Kidney capillary endothelial cell (primary cell): ENCODE measurements around the gene CTNNA2.

Experiments
- DNase-seq: peaks from one replicate; pipeline ENCODE4 v3.0.0-alpha.2; 2018; ENCODE audit warnings: low spot score

The CTNNA2 gene

DNA sequence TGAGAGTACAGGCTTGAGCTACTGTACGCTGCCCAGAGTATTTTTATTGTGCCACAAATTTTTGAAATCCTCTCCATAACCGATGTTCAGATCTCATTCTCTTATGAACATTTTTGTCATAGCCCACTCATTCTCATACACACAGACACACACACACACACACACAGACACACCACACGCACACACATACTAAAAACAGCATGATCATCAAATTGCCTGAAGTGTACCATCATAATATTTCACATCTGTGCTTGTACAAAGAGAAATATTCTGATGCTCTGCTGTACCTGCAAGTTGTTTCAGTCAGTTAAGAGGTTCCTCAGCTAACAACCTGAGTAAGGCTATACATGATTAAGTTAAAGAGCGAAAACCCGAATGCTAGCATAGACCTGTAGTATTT is 696.6 kb downstream of the CTNNA2 start:
- no peak for DNase-seq

DNA sequence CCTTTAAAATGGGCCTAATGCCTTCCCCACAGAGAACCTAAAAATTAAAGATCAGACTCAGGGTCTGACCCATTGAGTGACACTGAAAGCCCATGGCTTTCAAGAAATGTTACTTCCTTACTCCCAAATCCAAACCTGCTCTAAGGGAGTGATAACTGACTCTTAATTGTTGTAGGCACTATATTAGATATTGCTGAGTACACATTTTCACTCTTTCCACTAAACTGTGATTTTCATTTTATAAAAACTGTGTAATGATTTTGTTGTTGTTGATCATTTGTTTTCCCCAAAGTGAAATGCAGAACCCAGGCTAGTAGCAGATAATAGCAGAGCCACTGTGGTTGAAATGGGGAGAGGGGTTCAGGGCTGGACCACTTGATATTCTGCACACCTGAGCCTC is 704.6 kb downstream of the CTNNA2 start:
- DNase-seq = no peak

DNA sequence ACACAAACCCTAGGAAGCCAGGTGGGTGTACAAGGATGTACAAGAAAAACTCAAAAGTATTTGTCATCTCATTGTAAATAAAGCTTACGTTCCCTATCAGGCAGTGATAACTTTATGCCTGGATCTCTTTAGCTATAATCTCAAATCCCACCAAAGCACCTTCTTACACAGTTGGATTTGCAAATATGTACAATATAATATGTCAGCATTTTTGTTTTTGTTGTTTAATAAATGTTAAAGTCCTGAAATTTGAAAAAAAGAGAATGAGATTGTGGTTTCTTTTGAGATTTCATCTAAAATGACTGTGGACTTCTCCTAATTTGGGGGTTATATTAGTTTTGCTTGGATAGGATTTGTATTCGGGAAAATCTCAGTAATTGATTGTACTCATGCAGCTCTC is 709.8 kb downstream of the CTNNA2 start:
- no peak for DNase-seq

DNA sequence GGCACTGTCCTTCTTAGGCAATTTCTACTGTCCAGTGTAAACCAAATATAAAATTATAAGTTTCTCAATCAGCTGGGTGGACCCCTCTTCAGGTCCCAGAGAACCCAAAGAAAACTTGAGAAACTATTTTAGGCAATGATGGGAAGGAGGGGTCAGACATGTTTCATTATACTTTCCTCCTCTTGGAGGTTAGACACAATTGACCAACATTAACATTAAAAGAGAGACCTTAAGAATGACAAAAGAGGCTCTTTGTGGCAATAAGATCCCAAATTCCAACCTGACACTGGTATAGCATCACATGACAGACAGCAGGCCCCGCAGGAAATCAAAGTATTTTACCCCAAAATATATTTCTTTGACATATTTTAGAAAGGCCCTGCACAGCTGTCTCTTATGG is 718.6 kb downstream of the CTNNA2 start:
- no peak for DNase-seq

DNA sequence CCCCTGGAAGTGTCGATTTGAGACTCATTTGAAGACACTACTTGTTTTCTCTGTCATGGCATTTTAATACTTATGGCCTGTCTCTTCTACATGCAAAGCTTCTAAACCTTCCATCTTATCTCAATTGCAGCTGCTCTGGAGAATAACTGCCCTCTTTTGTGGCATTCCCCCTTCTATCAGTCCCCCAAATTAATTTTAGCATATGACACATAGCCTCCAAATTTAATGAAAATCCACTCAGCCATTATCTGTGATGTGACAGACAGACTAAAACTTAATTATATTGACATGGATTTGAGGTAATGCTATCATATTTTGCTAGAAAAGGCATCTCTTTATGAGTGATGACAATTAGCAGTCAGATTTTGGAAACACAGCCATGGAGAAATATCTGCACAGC is 720.5 kb downstream of the CTNNA2 start:
- no peak for DNase-seq

DNA sequence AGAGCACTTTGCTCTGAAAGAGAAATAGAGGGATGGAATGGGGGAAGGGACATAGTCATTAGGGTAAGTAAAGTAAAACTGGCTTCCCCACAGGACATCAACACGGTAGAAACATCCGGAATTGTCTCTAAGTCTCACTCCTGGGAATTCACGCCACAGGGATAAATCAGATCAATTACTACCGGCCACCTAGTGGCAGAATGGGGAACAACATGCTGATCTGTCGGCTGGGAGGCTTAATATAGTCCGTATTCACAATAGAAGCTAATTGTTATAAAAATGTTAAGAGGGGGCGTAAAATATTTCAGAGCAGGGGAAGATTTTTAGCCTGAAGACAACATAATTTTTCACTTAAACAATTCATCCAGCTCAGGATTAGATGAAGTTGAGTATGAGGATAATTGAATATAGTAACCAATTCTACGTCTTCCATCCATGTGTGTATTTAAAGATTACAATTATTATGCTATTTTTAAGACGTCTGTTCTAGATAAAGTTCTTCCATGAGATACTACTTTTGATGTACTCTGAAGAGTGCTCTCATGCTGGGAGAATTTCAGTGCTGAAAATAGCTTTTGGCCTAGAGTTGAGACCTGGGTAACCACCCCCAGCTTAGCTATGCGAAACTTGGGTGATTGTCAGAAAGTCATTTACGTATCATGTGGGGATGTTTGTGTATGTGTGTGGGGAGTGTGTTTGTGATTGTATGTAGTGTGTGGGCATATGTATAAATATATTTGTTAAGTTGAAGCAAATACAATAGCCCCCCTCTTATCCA is 726.0 kb downstream of the CTNNA2 start:
- peak; percentile 13 for DNase-seq

DNA sequence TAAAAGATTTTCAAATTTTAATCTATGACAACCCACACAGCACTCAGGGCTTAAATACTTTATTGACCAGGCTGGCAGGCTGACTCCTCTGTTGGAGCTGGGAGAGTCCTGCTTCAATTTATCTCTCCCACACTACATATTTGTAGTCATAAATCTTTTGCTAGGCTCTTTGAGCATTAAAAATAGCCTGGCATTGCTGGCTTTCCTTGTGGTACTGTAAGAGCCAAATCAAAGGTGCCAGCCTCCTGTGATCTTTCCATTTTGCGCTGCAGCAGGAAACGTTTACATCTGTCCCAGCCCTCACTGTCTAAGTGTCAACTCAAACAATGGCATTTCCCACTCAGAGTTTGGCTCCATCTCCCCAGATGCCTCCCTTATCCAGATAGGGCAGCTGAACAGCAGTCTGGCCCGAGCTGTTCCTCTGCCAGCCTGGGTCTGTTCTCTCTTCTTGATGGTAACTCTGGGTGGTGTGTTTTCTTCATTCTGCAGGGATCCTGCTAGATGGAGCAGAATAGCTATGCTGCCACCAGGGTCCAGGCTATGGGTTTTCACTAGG is 729.6 kb downstream of the CTNNA2 start:
- DNase-seq = no peak

DNA sequence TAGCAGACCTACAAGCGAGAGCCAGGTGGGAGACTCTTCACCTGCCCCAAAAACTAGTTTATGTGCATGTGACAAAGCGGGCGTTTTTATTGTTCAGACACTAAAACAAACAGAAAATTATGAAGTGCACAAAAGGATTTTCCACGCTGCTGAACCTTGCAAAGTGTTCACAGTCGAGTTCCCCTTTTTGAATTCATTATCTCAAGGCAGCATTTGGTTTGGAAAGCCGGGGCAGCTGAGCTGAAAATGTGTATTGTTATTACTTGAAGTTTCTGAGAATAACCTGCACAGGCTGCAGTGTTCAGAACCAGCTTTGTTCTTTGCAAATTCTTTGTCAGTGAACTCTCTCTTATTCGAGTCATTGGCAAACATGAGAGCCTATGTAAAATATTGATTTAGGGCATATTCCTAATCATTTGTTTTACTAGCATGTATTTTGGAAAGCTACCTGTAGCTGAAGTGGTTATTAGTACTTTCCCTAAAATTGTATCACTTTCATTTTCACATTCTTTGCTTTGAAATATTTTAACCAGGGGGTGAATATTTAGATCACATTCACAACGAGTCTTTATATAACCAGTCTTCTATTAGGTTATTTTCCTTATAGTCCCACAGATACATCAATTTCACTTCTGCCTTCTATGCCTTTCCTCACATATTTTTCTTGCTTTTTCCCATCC is 732.2 kb downstream of the CTNNA2 start:
- DNase-seq = no peak

DNA sequence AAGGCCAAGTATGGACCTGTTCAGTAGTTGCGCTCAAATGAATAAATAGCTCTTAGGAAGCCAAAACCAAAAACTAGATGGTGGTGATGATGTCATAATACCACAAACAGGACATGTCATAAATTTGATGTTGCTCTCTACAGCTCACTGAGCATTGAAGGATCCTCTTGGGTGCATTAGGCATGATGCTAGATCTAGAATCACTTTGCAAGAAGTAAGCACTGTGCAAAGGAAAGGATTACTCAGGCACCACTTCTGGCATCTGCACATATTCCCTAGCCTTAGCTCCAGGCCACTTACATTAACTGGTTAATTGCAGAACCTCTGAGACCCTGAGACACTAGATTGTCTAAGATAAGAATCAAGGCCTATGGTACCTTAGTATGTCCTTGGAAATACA is 733.7 kb downstream of the CTNNA2 start:
- no peak for DNase-seq

DNA sequence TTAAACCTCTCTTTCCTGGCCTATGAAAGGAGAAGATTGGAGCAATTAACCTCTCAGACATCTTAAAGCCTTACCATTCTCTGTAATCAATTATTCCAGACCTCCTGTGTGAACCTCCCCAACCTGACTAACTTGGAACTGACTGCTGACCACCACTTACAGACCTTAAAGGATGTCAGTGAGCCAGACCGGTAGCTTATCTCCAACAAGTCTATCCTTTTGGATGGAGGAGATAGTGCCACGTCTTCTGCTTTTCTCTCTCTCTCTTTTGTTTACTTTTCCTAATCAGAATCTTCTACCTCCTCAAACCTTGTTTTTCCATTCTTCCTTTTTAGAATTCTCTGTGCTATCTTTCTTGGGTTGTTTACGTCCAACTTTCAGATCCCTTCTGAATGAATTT is 734.5 kb downstream of the CTNNA2 start:
- no peak for DNase-seq

DNA sequence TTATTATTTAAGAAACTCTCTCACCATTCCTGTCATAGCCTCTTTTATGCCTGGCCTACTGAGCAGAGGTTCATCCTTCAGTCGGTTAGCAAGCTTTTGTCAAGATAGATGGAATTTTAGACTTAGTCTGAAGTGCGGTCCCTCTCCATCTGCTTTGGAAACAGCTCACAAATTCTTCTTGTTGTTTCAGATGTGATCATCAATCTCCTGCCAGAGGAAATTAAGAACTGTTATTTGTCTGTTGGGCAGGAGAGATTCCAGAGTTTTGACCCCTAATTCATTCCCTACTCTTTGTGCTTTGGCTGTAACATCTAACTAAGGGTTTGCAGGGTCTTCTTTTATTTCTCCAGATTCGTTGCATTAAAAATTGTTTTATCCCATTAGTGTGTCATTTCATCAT is 735.3 kb downstream of the CTNNA2 start:
- DNase-seq = no peak

DNA sequence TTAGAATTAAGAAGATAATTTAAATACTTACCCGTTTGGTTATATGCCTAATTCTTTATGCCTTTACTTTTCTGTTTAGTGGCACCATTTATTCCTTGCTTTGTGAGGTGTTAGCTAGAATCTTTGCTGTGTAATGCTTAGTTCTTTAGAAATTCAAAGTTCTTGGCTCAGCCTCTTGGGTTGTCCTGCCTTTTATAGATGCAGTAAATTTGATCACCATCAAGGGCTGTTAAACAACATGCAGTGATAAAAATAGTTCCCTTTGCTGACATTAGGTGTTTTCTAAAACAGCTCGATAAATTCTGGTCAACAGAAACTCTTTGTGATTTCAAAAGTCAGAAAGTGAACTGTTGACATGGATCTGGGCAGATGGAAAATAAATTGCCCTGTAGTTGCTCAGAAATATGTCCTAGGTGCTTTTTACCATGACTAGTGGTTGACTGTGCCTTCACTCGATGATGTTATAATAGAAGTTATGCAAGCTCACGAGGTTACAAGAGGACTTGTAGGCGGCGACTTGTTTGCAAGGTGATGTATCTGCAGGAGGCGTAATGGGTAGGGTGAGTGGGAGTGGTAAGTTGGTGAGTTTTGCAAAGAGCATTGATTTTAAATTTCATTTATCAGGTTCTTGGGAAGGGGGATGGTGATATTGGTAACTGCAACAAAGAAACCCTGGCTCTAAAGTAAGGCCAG is 739.6 kb downstream of the CTNNA2 start:
- no peak for DNase-seq

DNA sequence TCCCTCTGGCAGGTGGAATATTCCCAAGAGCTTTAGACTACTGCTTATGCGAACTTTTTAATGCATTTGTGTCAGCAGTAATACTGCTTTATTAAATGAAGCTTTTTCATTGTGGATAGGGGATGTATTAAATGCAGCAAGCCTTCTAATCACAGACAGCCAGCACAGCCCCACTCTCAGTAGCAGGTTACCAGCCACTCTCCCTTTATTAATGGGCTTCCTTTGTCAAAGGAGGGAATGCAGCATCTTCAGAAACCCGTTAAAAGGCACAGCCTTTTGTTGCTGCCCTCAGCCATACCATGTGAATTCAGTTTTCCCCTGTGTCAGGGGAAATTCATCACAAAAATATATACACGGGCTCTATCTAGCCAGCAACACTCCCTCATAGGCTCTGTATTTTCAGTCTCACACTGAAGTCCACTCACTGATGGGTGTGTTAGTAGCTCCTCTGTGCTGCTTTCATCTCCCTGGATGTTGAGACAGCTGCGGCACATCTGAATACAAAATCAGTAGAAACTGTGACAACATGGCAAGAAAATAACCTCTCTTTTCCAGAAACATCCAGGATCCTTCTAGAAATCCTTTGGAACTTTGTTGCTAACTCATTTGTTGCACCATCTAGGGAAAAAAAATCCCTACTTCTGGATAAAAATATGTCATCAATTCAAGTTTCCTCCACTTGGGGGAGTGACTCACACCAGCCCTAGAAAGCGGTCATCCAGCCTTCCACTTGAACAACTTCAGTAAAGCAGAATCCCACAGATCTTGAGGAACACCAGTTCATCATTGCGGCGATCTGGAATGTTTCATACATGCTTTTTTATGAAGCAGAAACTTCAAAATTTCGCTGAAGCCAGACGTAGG is 743.3 kb downstream of the CTNNA2 start:
- DNase-seq = peak; percentile 35

DNA sequence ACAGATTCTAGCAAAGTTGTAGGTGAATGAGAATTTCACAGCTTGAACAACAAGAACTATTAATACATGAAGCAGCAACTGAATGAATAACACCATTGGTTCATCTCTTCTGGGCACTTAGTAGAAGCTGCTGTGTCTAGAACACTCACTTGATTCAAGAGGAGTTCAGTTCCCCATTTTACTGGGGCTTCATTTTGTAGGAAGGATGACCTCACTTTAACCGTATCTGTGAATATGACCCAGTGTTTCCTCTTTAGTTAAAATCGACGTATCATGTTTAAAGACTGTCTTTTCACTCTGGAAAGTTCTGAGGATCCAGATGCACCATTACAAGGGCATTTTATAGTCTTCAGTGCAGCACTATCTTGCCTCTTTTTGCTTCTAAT is 743.9 kb downstream of the CTNNA2 start:
- DNase-seq = no peak

DNA sequence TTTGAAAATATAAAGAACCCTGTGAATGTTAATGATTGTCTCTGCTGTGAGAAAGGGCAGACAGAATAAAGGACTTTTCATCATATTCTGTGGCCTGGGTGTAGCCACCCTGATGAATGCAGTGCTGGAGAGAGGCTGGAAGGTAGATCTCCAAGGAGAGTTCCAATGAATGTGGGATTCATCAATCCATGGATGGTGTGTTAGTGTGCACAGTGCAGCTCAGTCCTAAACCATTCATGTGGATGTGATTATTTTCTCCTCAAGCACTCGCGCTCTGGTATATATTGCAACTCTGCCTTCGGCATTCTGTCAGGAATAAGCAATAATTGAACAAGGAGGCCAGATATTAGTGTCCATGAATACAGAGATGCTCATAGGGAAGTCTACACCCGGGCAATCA is 744.6 kb downstream of the CTNNA2 start:
- DNase-seq = no peak

DNA sequence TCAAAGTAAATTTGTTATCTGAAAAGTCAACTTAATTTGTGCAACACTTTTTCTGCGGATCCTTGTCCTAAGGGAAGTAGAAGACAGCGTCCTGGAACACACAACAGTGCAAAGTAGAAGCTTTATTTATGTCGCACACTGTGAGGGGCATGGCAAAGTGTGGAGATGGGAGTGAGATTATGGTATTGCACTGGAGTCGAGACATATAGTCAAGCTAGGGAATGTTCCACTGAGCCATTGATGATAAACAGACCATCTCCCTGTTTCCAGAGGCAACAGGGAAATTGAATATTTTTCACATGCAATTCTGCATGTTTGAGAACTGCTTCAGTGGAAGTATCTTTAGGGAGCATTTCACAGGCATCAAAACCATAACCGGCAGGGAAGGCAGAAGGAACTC is 745.5 kb downstream of the CTNNA2 start:
- DNase-seq = no peak

DNA sequence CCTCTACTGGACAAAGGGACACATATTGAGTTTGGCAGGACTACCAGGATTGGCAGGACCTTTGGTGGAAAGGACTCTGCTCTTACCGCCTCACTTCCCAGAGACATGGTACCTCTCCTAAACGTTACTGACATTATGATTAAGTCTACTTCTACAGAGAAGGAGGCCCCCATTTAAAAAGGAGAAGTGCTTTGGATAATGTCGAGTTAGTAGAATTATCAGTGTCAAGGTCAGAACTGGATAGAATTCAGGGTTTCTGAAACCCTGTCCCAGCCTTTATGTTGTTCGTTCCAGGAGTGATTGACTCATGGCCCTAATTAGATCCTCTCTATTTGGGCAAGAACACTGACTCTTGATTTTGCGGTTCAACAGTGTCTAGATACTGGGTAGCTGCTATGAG is 745.9 kb downstream of the CTNNA2 start:
- no peak for DNase-seq

DNA sequence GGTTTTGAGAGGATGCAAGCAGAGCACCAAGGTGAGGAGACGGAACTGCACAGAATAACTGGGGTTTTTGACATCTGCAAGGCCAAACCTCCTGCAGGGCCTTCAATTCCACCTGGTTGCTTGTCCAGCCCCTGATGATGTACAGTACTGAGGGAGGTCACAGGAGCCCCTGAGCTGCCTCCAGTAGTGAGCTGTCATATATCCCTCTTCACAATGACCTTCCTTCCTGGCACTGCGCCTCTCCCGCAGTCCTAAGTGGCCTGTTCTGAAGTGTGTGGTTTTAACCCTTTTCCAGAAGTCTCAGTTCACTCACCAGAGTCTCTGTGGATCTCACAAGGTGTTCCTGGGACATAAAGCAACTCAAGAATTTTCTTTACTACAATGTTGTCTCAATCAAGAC is 746.4 kb downstream of the CTNNA2 start:
- DNase-seq = no peak

DNA sequence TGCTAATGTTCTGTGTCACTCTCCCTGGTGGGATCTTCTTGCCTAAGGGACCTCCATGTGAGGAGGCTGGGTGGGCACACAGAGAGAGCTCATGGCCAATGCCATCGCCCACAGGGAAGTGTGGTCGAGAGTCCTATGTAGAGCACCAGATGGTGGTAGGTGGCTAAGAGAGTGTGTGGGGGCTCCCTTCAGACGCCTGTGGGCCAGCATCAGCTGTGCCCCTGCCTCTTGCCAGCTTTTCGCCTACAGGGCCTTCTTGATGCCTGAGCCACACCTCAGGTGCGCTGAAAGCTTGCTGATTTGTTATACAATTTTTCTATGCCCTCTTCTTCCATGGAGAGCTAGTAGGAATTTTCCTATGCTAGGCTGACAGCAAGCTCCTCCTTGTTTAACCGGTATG is 753.4 kb downstream of the CTNNA2 start:
- no peak for DNase-seq

DNA sequence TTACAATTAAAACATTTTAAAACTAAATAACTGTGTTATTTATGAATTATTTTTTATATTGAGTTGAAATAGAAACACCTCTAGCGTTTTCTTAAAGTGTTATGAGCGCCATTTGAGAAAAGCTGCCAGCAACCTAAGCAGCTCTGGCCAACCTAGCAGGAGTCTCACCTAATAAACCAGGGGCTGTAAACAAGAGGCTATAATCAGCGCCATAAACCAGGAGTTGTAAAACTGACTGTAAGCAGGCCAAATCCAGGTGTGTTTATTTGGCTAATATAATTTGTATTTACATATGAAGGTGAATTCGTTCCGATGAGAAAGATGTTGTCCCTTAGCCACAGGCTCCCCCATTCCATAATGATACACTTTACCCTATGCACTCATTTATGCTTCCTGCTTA is 757.0 kb downstream of the CTNNA2 start:
- DNase-seq = no peak

DNA sequence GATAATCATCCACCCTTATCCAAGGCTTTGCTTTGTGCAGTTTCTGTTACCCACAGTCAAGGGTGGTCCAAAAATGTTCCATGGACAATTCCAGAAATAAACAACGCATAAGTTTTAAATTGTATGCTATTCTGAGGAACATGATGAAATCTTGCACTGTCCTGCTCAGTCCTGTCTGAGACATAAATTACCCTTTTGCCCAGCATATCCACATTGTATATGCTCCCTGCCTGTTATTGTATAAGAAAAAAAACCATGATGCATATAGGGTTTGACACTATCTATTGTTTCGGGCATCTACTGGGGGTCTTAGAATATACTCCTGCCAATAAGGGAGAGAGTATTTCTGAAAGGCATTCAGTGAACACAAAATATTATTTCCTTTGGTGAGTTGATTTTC is 767.7 kb downstream of the CTNNA2 start:
- DNase-seq = no peak

DNA sequence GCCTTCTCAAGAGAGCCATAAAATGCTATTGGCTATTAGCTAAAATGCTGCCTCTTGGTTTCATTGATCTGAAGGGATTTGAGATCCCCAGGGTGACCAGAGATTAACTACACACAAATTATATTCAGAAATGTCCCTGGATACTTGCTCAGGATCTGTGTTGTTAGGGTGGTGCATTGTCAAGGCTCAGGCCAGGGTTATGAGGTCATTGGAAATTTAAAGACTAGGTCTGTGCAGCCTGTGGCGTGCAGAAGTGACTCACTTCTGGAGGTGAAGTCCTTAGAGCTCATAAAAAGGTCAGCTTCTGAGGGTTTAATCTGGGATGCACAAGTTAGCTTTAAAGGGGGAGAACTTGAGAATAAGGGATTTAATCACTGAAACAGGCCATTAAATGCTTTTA is 768.2 kb downstream of the CTNNA2 start:
- DNase-seq = peak; percentile 48
